ENCODE results near the gene QRFP.

Gene QRFP

GRCh38 chr9:130896233-130897014, at the start of gene QRFP:
QRFP (minus strand) TSS chr9:130896812; CDS start chr9:130893838, 2,974 bp downstream.
- no peak for DNase-seq

DNA sequence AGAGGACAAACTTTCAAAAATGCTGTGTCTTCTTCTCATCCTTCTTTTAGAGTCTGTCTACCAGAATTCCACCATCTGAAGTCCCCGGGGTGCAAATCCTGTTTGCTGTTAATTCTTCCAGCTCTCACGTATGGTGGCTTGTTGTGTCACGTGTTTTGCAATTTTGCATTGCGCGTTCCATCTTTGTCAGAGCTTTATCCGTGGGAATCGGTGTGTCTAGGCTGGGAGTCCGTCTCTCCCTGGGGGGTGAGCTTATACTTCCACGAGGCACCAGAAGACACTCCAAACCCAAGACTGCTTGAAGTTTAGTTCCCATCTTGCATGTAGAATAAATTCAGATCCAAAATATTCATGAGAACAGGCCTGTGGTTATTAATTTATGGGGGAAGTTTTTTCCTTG, 48.6 kb upstream of the QRFP start:
- DNase-seq, result no peak

DNA sequence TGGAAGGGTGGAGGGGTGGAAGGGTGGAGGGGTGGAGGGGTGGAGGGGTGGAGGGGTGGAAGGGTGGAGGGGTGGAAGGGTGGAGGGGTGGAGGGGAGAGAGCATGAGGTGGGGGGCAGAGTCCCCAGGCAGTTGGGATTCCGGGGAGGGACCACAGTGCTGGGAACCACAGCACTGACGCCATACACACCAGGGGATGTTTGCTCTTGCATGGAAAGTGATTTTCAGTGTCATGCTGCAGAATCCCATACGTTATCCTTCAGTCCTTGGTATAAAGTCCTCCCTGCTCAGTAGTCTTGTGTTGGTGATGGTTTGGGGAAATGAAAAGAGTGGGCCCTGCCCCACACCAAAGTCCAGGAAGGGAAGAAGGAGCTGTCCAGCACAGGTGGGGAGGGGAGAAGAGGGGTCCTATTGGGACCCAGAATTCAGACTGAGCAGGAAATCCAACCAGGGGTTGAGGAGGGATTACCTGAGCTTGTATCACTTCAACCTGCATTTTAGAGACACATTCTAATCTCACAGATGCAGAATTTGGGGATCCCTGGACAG, 48.0 kb upstream of the QRFP start:
- DNase-seq, result no peak

DNA sequence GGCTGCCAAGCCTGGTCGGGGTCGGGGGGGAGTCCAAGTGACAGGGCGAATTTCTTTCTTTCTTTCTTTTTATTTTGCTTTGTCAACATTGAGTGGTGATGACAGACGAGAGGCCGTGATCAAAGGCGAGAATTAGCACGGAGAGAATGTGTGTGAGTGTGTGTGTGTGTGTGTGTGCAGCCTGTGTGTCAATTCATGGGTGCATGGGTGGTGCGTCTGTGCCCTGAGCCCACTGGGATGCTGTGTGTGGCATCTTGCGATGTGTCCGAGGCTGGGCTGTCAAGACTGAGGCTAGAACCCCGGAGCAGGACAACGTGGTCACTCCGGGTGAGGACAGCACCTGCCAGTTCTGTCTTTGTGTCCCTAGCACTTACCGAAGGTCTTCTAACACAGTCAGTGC, 47.2 kb upstream of the QRFP start:
- no peak for DNase-seq

DNA sequence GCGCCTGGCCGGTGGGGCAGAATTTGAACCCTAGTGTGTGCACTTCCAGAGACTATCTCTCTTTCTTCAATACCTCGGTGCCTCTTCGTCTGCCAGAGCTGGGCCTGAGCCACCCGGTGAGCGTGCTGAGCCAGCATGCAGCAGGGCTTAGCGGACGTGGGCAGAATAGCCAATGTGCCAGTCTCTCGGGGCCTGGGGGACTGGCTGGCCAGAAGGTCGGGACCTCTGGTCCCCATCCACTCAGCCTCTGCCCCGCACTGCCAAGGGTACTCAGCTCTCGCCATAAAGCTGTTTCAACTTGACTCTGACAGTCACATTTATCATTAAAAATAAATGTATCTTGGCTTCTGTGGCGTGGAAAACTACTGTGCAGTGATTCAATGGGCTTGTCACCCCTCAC, 46.6 kb upstream of the QRFP start:
- no peak for DNase-seq

- no peak for DNase-seq
Observed at GRCh38 chr9:130942679-130943078, 46.1 kb upstream of the QRFP start.

GRCh38 chr9:130942084-130942483, 45.5 kb upstream of the QRFP start:
- DNase-seq, result no peak

- DNase-seq, result no peak
Observed at GRCh38 chr9:130940693-130941576, 44.3 kb upstream of the QRFP start.

DNA sequence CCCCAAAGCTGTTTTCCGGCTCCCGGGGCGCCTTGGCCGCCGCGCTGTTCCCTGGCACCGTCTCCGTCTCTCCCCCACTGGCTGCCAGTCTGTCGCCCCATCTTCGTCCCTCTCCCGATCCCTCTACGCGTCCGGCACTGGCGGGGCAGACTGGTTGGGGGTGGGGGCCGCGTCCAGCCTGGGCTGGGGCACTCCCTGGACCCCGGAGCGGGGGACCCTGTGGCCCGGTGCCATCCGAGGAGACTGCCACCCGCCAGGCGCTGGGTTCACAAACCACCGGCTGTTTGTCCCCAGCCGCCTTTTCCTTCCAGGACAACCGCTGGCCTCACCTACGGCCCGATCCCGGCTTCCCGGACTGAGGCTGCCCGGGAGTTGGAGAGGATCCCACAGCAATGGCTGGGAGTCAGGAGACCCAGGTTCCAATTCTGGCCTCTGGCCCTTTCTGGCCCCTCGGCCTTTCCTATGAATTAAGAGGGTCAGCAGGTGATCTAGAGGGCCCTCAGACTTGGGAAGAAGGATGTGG, 43.5 kb upstream of the QRFP start:
- DNase-seq, result no peak

- no peak for DNase-seq
Observed at GRCh38 chr9:130939405-130940026, 42.9 kb upstream of the QRFP start.

DNA sequence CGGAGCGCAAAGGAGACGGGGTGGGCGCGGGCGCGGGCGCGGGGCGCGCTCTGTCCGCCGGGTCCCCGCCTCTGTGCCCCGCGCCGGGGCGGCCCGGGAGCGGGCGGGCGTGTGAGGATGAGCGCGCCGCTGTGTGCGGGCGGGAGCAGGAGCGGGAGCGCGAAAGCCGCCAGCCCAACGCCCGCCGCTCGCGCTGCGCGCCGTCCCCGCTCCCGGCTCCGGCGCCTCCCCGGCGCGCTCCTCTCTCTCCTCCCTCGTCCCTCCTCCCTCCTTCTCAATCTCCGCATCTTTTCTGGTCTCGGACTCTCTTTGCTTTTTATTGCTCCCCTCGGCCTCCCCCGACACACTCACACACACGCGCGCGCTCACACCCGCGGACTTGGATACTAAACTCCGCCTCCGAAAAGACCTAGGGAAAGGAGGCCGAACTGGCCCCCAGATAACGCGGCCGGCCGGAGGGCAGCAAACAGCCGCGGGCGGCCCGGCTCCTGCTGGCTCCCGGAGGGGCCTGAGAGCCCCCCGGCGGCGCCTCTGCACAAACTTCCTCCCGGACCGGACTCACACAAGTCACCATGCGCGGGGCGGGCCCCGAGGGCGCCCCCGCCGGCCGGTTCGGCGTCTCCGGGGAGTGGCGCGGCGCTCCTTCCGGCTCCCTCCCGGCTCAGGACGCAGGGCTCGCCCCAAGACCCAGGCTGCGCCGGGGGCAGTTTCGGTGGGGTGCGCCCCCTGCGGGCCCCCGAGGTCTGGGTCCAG, 42.2 kb upstream of the QRFP start, which contains the start of gene FIBCD1:
FIBCD1 (minus strand) TSS at position 596 of the 753 bp plus-strand sequence. CDS start 640 bp downstream, outside the sequence.
- peak; percentile 15 for DNase-seq

DNA sequence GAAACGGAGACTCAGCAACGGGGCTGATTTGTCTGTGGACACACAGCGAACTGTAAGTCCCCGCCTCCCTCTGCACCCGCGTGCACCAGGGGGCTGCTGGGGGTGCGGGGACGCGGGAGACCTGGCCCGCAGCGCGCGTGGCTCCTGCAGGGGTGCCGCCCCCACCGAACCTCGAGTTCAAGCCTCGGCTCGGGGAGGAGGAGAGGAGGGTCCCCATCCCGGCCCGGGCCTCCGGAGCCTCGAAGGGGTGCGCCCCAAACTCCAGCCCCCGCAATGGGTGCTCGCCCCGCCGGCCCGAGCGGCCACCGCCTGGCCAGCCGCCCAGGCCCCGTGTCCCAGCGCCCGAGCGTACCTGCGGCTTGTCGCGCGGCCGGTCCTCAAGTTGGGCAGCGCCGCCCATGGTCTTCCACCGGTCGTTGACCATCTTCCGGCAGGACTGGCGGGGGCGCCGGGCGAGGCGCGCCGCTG, 41.6 kb upstream of the QRFP start:
- DNase-seq, result no peak

DNA sequence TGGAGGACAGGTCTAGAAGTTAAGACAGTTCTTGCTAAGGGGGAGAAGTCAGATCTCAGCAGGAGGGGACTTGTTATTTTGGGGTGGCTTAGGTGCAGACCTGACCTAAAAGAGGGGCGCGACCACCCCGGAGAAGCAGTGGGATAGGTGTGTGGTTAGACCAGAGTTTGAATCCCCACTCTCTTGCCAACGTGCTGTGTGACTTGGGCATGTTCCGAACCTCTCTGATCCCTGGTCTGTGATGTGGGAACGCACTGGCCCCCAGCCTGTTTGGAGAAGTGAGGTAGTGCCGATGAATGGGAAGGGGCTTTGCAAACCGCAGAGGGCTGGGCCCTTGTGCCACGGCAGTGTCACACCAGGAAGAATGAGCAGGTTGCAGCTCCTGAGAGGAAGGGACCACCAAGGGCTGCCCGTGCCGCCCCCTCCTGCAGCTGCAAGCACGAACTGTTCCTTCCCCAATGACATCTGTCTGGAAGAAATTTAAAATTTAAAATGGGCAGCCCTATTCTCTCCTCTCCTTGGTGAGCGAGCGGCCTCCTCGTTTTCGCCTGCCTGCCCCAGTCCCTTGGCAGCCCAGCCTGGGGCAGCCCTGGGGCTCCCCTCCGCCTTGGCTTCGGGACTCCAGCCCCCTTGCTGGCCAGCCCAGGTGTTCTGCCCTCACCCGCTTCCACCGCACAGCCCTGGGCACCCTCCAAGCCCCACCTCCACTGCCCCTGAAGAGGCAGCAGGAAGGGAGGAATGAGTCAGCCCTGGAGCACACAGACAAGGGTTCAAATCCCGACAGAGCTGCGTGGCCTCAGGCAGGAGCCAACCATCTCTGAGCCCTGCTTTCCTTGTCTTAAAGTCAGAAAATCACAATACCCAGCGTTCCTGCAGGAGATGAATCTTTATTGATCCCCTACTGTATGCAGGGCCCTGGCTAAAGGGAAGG, 40.8 kb upstream of the QRFP start:
- DNase-seq, result no peak

- DNase-seq, result no peak
Observed at GRCh38 chr9:130936285-130937117, 39.9 kb upstream of the QRFP start.

DNA sequence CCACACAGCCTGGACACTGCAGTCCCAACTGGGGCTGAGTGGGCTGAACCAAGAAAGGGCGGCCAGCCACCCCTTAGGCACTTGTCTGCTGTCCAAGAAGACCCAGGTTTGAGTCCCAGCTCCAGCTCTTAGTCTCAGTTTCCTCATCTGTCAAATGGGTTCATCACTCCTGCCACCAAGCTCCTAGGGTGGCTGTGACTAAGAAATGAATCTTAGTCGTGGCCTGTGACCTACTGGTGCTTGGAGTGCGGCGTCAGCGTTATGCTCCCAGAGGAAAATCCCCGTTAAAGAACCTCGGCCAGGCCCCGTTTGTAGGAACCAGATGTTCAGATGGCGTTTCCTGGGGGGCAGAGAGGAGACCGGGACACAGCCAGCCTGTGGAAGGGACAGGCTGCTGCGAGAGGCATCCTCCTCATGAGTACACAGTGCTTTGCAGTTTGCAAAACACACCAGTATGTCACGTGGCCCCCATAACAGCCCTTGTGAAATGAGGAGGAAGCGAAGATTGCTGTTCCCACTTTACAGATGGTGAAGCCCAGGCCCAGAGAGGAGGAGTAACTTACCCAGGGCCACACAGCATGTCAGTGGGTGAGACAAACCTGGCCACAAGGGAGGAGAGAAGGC, 39.1 kb upstream of the QRFP start:
- DNase-seq, result no peak

DNA sequence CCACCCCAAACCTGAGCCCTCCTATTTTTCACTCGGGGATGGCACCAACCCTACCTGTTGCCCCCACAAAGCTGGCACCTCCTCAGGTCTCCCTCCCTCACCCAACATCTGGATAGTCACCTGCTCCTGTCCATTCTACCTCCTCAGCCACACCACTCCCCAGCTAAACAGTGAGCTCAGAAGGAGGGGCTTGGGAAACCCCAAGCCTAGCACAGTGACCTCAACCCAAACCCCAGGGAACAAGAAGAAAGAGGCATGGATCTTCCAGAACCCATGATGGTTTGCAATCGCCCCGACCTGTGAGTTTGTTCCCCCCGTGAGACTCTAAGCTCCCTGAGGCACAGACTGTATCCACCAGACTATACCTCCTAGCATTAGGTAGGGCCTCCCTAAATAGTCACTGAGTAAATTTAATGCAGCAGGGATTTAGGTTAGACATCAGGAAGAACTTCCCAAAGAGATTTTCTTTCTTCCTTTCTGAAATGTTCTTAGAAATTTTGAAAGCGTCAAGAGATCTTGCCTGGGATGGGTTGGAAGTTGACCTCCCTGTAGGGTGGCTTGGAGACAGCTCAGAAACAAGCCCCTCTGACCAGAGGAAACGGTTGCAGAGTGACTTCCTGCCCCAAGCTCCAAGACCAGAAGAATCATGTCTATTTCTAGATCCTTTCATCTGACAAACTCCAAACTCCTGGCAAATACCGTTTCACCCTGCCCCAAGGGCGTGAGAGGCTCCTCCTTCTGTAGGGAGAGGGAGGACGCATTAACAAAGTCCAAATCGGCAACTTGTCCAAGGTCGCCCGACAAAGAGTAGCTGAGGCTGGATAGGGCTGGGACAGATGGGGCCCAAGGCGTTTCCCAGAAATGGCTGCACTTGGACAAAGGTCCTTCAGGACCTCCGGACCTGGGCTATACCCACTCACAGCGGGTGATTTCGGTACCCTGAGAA, 38.4 kb upstream of the QRFP start:
- DNase-seq, result no peak

- no peak for DNase-seq
Observed at GRCh38 chr9:130934246-130934645, 37.6 kb upstream of the QRFP start.

All from HCEC 1CT (cell line).